HEK293T (cell line): Measurements from ENCODE around the gene CEP85L.
A peak's percentile ranks its signal among the peaks of the same experiment; 100 is the strongest.

ENCODE experiments used
- CTCF ChIA-PET: fragments of 350-600 bp; formaldehyde crosslinking; extraction: SDS; loops from one replicate; lab custom pipeline; 2021; ENCODE audit warnings: antibody characterized with exemption, inconsistent platforms; lab: Yijun Ruan, JAX
- POLR2A ChIA-PET: fragments of 350-600 bp; formaldehyde crosslinking; extraction: SDS; loops from one replicate; lab custom pipeline; 2020; ENCODE audit warnings: antibody characterized with exemption, inconsistent platforms; lab: Yijun Ruan, JAX
- DNase-seq: peaks from one replicate; pipeline ENCODE4 v3.0.0; 2012; ENCODE audit warnings: mixed read lengths; ENCODE audit errors: extremely low spot score
- ARNT ChIP-seq: fragments of 450-650 bp; IDR thresholded peaks from 2 replicates; pipeline ENCODE4 v1.6.1; 2017; ENCODE audit warnings: mild to moderate bottlenecking
- BHLHE40 ChIP-seq: fragments of 450-650 bp; IDR thresholded peaks from 2 replicates; pipeline ENCODE4 v1.6.1; 2016; ENCODE audit warnings: mild to moderate bottlenecking, moderate library complexity, borderline replicate concordance
- CTBP1 ChIP-seq: fragments of 450-650 bp; IDR thresholded peaks from 2 replicates; pipeline ENCODE4 v1.6.1; 2016; ENCODE audit warnings: borderline replicate concordance
- ELF4 ChIP-seq: fragments of 450-650 bp; IDR thresholded peaks from 2 replicates; pipeline ENCODE4 v1.6.1; 2017; ENCODE audit warnings: antibody characterized with exemption
- FOXA1 ChIP-seq: fragments of 450-650 bp; IDR thresholded peaks from 2 replicates; pipeline ENCODE4 v1.6.1; 2016; ENCODE audit warnings: mild to moderate bottlenecking
- FOXK2 ChIP-seq: fragments of 450-650 bp; IDR thresholded peaks from 2 replicates; pipeline ENCODE4 v1.6.1; 2016; ENCODE audit warnings: mild to moderate bottlenecking
- FOXM1 ChIP-seq: fragments of 450-650 bp; IDR thresholded peaks from 2 replicates; pipeline ENCODE4 v1.6.1; 2017; ENCODE audit warnings: mild to moderate bottlenecking, borderline replicate concordance
- HDGF ChIP-seq: fragments of 450-650 bp; IDR thresholded peaks from 2 replicates; pipeline ENCODE4 v1.6.1; 2017; ENCODE audit warnings: antibody characterized with exemption, borderline replicate concordance
- L3MBTL2 ChIP-seq: fragments of 450-650 bp; conservative IDR thresholded peaks from 2 replicates; pipeline ENCODE4 v1.6.1; 2016; ENCODE audit warnings: mild to moderate bottlenecking
- LEF1 ChIP-seq: fragments of 450-650 bp; IDR thresholded peaks from 2 replicates; pipeline ENCODE4 v1.6.1; 2017; ENCODE audit warnings: mild to moderate bottlenecking, borderline replicate concordance
- NFRKB ChIP-seq: fragments of 450-650 bp; IDR thresholded peaks from 2 replicates; pipeline ENCODE4 v1.6.1; 2016; ENCODE audit warnings: mild to moderate bottlenecking, moderate library complexity
- PKNOX1 ChIP-seq: fragments of 450-650 bp; IDR thresholded peaks from 2 replicates; pipeline ENCODE4 v1.6.1; 2016
- SP1 ChIP-seq: fragments of 450-650 bp; IDR thresholded peaks from 2 replicates; pipeline ENCODE4 v1.6.1; 2017
- SUZ12 ChIP-seq: fragments of 450-650 bp; IDR thresholded peaks from 2 replicates; pipeline ENCODE4 v1.6.1; 2016; ENCODE audit warnings: mild to moderate bottlenecking
- TARDBP ChIP-seq: fragments of 450-650 bp; IDR thresholded peaks from 2 replicates; pipeline ENCODE4 v1.6.1; 2016
- ZNF384 ChIP-seq: fragments of 450-650 bp; IDR thresholded peaks from 2 replicates; pipeline ENCODE4 v1.6.1; 2016

Gene CEP85L

GRCh38 chr6:118525913-118526780 is 125.2 kb downstream of the CEP85L start:
- CTCF ChIA-PET = no interaction called here
- no peak for DNase-seq
- TF ChIP-seq ZNF384 = no peak
- TF ChIP-seq L3MBTL2 = no peak
- no peak for TF ChIP-seq PKNOX1
- TF ChIP-seq FOXA1 = no peak
- no peak for TF ChIP-seq CTBP1
- POLR2A ChIA-PET = no interaction called here

- CTCF ChIA-PET = no interaction called here
- no peak for TF ChIP-seq ZNF384
- TF ChIP-seq FOXM1 = no peak
- no peak for TF ChIP-seq NFRKB
- TF ChIP-seq ELF4 = no peak
- no peak for DNase-seq
- POLR2A ChIA-PET = no interaction called here
These were observed 126.7 kb downstream of the CEP85L start for GRCh38 chr6:118524686-118525085.

DNA sequence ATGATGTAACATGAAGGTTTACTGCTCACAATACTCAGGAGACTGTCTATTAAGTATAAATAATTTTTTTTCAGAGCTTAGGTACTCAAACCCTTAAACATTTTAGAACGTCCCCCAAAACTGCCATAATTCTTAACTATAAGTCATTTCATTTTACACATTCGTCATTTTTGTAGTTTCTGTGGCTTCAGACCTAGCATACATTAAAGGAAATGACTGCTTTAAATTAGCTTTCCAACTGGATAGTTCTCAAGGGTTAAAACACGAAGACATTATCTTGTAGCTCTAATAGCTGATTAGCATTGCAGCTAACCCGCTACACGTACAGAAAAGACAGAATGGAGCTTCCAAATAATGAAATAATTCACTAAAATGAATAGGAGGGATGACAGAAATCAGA is 128.2 kb downstream of the CEP85L start:
- DNase-seq = no peak
- CTCF ChIA-PET = no interaction called here
- no peak for TF ChIP-seq NFRKB
- POLR2A ChIA-PET = no interaction called here

- POLR2A ChIA-PET = no interaction called here
- CTCF ChIA-PET = no interaction called here
- TF ChIP-seq FOXM1 (no peak), SP1 (no peak), L3MBTL2 (no peak), PKNOX1 (no peak), FOXA1 (no peak), HDGF (no peak), FOXK2 (no peak), ZNF384 (no peak), ELF4 (no peak), ARNT (no peak)
- DNase-seq = no peak
These were observed 129.0 kb downstream of the CEP85L start for GRCh38 chr6:118522422-118522821.

DNA sequence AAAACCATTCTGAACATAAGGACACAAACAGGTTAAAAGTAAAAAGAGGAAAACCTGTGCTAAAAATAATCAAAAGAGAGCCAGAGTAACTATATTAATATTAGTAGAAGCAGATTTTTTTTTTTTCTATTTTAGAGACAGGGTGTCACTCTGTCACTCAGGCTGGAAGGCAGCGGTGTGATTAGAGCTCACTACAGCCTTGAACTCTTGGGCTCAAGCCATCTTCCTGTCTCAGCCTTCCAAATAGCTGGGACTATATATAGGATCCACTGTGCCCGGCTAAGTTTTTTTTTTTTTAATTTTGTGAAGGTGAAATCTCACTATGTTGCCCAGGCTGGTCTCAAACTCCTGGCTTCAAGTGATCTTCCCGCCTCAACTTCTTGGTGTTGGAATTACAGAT is 136.7 kb downstream of the CEP85L start:
- TF ChIP-seq FOXM1 (no peak), CTBP1 (no peak)
- ChIA-PET CTCF (no interaction called here), POLR2A (no interaction called here)
- DNase-seq = no peak

DNA sequence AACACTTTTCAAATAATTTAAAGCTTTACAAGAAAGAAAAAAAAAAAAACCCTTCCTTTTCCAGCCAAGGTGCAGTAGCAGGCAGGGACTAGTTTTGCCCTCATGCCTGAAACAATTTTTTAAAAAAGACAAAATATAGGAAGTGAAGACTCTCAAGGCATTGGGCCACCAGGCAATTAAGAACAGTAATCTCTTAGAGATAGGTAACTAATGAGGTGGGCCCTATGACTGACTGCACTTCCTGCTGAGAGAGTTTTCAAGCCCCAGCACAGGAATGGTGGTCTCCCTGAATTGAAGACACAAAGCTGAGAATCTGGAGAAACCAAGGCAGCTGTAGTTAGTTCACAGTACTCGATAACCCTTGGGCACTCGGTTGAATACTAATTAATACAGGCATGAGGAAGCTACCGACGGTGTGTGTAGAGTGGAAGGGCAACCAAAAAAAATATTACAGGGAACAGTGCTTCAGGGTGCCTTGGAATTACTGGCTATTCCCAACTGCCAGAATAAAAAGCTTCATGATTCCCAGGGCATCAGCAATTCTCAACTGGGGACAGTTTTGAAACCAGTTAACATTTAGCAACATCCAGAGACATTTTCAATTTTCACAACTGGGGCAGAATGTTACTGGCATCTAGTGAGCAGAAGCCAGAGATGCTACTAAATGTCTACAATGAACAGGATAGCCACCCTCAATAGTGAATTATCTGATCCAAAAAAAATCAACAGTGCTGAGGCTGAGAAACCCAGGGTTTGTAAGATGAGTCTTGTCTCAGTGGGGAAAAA is 139.3 kb downstream of the CEP85L start:
- DNase-seq = no peak
- ChIA-PET POLR2A (no interaction called here), CTCF (no interaction called here)
- TF ChIP-seq HDGF (no peak), PKNOX1 (no peak), L3MBTL2 (no peak), BHLHE40 (no peak), FOXM1 (no peak), FOXA1 (no peak), ZNF384 (no peak), LEF1 (no peak)

DNA sequence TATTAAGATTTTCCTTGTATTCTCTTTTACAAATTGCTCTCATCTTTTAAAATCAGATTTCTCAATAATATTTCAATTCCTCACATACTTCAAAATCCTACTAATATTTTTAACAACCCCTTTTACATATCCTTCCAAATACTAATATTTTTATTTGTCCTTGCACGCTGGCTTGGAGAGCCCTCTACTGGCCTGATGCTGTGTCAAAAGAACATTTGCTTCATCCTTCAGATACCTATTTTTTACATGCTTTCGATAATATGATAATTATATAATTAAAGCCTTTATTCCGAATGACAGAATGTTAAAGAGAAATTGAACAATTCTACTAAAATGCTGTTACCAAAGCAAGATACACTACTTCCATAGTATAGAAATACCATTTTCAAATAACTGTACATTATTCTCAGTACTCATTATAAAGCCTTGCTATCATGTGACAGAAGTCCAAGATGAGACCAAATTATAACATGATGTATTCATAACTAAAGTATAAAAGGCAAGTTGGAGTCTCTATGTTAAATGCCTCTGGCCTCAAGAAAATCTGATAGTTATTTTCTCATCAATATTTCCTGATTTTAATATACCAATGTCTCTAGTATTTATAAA is 142.3 kb downstream of the CEP85L start:
- ChIA-PET POLR2A (no interaction called here), CTCF (no interaction called here)
- TF ChIP-seq ELF4 (no peak), BHLHE40 (no peak), PKNOX1 (no peak), NFRKB (no peak), HDGF (no peak), CTBP1 (no peak), SUZ12 (no peak), LEF1 (no peak), TARDBP (no peak)
- DNase-seq = peak; percentile 14
